LHCN-M2 (cell line): Measurements from ENCODE around the gene MMP20. TPM values are rescaled to one million over a fixed set of nuclear protein-coding genes. Genes with fewer than 3 reads are reported as not detected.
"Not testable (repeated sequence)": the region's sequence is repeated elsewhere in the genome, so short reads cannot be mapped to it uniquely, and the experiment has no call there.

Experiments
- DNase-seq: peaks from one replicate; pipeline ENCODE4 v3.0.0-alpha.2; 2012; ENCODE audit warnings: low read depth
- polyA plus RNA-seq: library from polyadenylated mRNA; unstranded; fragments of >200 nt; gene quantifications from one replicate; pipeline ENCODE4 v1.2.1, GENCODE V29; 2012; ENCODE audit warnings: missing spikeins
- total RNA-seq: library from RNA; depleted of rRNA; stranded (reverse); fragments of >200 nt; gene quantifications from 2 replicates; pipeline ENCODE4 v1.2.3, GENCODE V29; 2014; rRNA removed

The MMP20 gene, protein sequence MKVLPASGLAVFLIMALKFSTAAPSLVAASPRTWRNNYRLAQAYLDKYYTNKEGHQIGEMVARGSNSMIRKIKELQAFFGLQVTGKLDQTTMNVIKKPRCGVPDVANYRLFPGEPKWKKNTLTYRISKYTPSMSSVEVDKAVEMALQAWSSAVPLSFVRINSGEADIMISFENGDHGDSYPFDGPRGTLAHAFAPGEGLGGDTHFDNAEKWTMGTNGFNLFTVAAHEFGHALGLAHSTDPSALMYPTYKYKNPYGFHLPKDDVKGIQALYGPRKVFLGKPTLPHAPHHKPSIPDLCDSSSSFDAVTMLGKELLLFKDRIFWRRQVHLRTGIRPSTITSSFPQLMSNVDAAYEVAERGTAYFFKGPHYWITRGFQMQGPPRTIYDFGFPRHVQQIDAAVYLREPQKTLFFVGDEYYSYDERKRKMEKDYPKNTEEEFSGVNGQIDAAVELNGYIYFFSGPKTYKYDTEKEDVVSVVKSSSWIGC
- not detected in 2 replicates for total RNA-seq
- not detected for polyA plus RNA-seq

DNA sequence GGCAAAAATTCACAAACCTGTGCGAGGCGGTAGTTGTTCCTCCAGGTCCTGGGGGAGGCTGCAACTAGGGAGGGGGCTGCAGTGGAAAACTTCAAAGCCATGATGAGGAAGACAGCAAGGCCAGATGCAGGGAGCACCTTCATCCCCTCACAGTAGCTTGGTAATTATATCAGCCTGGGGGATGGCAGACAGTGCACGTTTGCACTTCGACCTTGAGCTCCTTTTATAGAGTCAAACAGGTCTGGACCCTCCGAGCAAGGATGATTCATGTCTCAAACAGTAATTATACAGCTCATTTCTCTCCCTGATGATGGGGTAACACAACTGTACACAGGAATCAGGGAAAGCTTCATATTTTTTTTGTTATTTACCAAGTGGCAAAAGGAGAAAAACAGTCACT, at the start of gene MMP20:
Gene MMP20 (minus strand): TSS at position 156 of the 400 bp plus-strand sequence. CDS start 13 bp downstream, at position 143.
- no peak for DNase-seq

DNA sequence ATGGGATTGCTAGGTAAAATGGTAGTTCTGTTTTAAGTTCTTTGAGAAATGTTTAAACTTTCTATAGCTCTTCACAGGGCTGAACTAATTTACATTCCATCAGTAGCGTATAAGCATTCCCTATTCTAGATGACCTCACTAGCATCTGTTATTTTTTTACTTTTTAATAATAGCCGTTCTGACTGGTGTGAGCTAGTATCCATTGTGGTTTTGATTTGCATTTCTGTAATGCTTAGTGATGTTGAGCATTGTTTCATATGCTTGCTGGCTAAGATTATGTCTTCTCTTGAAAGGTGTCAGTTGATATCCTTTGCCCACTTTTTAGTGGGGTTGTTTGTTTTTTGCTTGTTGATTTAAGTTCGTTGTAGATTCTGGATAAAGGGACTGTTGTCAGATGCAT, 44.5 kb upstream of the MMP20 start:
- DNase-seq: peak; percentile 3

DNA sequence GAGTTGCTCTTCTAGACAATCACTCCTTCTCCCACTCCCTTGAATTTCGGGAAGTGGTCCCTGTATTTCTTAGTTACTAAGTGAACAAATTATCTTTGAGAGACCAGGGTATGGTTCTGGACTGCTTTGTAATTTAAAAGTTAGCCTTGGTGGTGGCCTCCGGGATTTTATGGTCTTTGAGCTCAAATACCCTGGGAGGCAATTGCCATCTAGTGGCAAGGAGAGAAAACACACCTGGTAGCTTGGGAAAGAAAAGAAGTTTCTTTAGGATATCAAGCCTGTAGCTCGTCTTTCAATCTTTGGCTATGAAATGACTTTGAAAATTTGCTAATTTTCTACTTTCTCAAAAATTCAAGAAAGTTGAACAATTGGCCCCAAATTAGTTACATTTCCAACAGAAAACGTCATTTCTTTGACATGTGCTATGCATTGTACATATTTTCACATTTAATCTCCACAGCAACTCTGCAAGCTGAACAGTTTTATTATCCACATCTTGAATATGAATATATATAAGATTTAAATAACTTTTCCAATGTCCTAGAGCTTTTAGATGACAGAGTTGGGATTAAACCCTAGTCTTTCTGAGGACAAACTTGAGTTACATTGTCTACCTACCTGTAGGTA, 41.3 kb upstream of the MMP20 start:
- DNase-seq: peak; percentile 49

DNA sequence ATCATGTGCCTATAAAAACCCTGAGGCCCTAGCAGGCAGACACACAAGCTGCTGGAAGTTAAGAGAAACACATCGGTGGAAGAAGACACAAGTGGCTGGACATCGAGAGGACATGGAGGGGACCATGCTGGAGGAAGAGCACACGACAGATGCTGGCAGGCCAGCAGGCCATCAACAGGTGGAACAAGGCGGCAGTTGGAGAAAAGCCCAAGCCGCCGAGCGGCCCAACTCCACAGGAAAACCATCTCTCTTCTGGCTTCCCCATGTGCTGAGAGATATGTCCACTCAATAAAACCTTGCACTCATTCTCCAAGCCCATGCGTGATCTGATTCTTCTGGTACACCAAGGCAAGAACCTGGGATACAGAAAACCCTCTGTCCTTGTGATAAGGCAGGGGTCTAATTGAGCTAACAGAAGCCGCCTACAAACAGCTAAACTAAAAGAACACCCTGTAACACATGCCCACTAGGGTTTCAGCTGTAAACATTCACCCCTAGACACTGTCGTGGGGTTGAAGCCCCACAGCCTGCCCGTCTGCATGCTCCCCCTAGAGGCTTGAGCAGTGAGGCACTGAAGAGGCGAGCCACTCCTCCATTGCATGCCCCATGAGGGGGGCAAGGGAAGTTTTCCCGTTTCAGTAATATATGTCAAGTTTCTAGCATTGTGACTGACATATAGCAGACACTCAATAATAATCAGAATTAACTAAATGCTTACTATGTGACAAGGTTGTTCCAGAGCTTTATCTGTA, 39.0 kb upstream of the MMP20 start:
- peak; percentile 7 for DNase-seq

DNA sequence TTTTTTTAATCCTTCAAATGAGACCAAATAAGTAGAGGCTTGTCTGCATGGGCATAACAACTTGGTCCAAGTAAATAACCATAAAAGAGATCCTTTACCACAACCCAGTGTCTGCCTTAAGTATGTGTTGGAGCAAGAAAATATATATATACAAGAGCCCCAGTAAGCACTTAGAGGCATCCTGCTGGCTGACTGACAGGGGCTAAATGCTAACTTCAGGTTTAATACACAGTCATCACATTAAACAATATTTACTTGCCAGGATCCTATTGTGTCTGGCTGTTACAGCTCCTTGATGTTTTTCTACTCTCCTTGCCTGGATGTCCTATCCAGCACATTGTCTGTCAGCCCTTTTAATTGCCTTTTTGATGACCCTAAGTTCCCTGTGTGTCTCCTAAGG, 37.5 kb upstream of the MMP20 start:
- DNase-seq: no peak

DNA sequence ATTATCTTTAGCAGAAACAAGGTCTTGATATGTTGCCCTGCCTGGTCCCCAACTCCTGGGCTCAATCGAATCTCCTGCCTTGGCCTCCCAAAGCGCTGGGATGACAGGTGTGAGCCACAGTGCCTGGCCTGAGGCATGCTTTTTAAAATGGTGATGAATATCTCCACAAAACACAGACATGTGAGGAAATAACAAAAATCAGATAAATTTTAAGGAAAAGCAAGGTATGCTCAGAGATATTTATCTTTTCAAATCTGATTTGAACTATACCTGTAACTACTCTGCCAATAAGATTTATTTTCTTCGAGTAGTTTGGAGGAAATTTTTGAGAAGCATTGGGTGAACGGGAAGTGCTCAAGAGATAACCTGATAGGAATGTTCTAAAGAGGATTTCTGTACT, 35.9 kb upstream of the MMP20 start:
- DNase-seq: no peak

DNA sequence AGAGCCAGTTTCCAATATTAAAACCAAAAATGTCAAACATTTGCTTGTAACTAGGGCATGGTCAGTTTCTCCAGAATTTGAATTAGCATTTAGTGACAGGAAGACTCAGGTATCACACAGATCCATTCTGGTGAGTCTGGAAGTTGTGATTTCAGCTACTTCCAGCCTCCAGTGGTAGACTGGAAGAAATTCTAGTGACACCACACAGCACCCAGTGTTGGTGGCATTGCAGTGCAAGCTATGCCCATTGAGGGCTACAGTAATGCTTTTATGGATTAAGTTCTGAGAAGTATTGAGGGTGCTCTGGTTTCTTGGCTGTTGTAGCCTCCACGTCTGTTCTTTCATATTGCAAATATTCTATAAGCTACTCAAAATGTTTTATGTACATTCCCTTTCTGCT, 31.4 kb upstream of the MMP20 start:
- DNase-seq: no peak

DNA sequence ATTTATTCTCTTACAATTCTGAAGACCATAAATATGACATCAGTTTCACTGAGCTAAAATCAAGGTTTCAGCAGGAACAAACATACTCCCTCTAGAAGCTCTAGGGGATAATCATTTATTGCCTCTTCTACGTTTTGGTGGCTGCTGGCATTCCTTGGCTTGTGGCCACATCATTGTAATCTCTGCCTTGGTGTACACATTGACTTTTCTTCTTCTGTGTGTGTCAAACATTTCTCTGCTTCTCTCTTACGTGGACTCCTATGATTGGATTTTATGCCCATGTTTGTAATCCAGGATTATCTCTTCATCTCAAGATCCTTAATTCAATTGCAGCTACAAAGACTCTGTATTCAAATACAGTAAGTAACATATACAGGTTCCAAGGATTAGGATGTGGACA, 30.4 kb upstream of the MMP20 start:
- DNase-seq: no peak

DNA sequence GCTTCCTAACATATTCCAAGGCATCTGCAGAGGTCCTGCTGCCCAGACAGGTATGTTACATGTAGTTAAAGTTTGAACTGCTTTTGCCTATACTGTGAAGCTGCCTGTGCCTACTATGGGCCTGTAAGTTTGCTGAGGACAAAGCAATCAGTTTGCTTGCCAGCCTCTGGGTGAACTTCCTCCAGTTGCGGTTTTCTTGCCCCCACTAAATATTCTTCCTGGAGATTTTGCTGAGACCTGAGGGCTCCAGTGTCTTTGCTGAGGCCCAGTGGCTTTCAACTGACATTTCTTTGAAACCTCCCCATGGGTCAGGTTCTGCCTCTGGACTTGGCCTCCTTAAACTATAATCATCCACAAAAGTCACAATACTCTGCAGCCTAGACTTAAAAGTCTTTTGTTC, 29.6 kb upstream of the MMP20 start:
- no peak for DNase-seq

DNA sequence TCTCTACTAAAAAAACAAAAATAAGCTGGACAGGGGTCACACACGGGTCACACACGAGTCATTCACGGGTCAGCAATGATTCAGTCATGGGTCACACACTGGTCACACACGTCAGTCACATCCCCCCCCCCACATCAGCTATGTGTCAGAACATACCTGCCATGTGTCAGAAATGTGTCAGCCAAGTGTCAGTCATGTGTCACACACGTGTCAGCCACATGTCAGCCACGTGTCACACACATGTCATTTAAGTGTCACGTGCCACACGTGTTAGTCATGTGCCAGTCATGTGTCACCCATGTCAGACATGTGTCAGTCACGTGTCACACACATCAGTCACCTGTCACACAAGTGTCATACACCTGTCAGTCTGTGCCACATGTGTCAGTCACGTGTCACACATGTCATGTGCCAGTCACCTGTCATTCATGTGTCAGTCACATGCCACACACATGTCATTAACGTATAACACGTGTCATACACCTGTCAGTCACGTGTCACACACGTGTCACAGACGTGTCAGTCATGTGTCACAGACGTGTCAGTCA, 28.7 kb upstream of the MMP20 start:
- peak; percentile 21 for DNase-seq

DNA sequence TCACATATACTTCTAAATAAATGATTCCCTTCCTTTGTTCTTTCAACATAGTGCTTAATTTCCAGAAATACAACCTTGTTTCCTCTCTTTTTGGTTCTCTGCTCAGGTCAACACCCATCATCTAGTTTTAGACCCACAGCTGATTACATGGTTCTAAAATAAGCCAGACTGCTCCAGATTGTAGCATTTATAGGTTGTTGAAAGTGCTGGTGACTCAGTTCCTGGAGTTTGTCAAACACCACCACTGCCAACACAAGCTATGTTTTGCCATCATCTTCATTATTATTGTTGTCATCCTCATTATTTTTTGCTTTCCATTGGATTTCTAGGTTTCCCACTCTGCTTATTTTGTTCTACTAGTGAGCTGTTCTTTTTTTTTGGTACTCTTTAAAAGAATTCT, 22.3 kb upstream of the MMP20 start:
- DNase-seq: no peak

DNA sequence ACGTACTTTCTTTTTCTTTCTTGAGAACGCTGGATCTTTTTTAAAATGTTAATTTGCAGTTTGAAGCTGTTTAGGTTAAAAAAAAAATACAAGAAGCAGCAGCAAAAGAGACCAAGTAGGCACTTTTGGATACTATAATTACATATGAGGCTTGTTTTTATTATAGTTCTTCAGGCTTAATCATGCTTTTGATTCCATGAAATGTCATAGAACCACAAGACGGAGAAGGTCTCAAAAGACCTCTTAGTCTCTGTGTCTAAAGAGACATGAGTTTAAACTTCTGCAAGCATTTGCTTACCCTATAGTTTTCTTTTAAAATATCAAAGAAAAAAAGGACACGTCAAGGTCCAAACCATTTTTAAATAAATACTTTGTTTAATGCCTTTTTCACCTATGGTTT, 18.8 kb upstream of the MMP20 start:
- no peak for DNase-seq

DNA sequence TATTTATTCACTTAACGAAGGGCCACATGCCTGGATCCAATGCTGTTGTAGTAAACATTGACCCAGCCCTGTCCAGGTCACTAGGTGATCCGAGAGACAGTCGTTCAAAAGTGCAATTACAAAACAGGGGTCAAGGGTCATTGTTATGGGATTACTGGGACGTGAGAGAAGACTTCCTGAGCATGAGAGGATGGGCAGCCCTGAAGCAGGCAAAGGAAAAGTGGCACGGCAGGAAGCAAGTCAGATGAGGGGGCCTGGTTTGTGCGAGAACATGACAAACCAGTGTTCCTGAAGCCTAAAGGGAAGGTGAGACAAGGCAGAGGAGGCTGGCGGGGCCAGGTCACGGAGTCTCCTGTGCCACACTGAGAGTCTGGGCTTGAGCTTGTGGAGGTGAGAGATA, 15.8 kb upstream of the MMP20 start:
- DNase-seq: no peak

DNA sequence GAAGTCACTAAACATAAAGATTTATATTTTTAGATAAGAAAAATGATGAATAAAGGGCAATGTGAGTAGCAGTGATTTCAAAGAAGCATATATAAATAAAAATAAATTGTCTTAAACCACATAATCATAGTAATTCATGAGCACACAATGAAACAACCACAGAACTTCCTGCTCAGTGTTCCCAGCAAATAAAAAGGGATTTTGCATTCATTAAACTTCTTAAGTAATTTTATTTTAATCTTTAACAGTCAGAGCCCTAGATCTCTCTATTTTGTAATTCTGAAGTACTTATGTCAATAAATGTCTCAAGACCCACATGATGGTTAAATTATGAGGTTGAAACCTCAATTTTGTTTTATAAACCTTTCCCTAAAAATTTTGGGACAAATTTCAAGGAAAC, 14.5 kb upstream of the MMP20 start:
- DNase-seq: no peak

DNA sequence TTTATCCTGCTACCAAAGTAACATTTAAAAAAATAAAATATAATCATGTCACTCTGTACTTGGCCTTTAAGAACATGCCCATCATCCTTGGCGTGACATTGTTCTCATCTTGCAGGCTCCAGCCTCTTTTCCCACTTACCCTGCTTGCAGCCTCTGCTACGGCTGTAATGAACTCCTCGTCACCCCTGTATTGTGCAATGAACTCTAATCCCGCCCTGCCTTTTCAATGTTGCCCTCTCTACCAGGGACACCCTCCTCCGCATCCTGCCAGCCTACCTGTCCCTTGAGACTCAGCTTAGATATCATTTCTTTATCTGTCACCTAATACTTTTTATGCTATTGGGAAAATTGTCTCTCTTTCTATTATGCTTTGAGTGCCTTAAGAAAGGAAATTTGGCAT, 12.6 kb upstream of the MMP20 start:
- no peak for DNase-seq

DNA sequence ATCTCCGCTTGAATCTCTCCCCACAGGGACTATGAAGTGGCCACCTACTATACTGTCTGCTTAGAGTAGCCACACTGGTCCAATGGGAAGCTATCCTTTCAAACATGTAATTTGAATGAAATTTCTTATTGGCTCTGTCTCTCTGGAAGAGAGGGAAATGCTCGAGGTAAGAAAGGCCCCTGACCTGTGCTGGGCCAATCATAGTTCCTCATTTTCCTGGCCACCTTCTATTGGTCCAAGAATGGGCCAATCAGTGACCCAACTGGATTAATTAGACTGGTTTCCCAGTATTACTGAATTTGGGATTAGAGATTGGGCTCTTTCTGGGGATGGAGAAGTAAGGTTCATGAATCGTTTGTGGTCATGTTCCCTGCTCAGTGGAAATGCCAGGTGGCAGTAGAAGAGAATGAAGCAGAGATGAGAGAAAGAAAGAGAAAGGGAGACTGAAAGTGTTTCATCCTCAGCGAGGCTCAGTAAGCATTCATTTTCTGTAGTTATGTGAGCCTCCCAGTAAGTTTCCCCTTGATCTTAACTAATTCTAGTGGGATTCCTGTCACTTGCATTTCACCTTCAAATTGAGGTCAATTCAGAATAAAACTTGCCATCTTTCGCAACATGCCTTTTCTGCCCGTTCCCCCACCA, 8.4 kb upstream of the MMP20 start:
- DNase-seq: no peak

DNA sequence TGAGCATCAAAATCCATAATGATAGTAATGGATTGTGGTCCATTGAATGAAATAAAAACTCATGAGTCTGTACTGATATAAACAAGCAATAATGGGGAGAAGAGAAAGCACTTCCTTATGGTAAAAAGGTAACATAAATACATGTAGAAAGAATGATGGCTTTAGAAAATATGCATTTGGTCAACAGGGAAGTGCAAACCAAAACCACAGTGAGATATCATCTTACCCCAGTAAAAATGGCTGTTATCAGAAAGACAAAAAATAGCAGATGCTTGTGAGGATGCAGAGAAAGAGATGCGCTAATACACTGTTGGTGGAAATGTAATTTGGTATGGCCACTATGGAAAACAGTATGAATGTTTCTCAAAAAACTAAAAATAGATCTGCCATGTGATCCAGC, 6.9 kb upstream of the MMP20 start:
- peak; percentile 57 for DNase-seq

DNA sequence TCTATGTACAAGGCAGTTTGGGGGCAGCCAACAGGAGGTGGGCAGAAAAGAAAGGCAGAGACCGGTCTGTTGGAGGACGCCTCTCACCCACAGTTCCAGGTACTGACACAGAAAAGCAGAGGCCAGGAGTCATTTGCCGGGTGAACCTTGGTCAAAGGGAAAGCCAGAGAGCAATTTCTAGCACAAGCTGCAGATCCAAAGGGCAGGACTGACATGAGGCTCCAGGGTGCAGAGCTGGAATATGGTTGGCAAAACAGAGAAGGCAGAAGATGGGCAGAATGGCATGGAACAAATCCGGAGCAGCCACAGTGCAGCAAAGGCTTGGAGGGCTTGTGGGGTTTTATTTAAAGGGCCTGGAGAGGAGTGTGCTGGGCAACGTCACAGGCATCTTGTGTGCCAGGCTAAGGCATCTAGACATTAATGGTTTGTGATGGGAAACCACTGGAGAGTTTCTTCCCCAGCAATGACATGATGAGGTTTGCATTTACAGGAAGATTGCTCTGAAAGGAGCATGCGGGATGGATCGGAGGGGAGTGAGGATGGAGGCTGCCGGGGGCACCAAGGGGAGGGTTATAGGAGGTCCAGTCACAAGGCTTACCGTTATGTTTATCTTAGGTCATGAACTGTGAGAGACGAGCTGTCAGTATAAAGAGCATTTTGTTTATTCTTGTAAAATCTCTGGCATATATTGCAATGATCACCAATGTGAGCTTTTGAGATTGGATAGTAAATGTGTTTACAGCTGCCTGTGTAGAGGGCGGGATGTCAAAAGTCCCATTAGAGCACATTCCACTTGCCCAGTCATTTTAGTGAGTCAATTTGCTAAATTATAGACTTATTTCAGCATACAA, 5.7 kb upstream of the MMP20 start:
- peak; percentile 20 for DNase-seq

DNA sequence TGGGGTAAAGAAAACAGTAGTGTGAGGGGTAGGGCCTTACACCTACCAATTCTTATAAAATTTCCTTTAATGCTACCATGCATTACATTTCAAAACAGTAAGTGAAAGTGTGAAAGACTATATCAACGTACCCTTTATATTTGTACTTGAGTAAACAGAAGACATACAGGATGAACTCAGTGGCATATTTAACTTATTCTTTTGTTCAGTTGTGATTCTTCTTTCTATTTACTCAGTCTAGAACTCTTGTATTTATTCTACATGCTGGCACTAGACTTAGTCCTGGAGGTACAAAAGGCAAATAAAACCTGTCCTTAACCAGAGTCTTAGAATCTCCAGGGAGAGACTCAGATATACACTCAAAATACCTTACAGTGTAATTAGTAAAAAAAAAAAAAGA, 4.8 kb upstream of the MMP20 start:
- not testable (repeated sequence) for DNase-seq

DNA sequence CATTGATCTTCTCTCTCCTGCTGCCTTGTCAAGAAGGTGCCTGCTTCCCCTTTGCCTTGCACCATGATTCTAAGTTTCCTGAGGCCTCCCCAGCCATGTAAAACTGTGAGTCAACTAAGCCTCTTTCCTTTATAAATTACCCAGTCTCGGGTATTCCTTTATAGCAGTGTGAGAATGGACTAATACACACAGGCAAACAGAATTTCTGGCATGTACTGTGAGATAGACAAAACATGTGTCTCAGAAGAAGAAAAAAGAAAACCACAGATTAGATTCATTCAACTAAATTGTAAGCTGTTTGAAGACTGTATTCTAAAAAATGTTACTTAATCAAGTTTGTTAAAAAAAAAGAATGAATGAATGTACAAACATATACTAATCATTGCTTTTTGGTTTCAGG, 1.5 kb upstream of the MMP20 start:
- no peak for DNase-seq

DNA sequence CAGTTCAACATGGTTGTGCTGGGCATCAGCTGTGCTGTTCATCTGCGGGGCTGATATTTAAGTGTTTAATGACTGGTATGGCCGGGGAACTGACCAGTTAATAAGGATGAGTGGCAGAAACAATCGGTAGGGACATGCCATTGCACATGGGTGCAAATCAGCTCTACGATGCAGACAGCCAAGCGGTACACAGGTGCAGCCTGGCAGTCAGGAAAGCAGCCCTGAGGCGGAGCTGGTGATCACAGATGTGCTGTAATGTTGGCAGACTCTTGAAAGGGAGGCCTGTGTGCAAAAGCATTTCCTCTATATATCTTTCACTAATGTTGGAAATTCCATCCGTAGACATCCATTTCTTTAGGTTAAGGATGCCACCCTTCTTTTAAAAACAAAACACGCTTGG, 1.1 kb downstream of the MMP20 start:
- no peak for DNase-seq
